ENCODE results near the gene ATXN7L1.

DNA sequence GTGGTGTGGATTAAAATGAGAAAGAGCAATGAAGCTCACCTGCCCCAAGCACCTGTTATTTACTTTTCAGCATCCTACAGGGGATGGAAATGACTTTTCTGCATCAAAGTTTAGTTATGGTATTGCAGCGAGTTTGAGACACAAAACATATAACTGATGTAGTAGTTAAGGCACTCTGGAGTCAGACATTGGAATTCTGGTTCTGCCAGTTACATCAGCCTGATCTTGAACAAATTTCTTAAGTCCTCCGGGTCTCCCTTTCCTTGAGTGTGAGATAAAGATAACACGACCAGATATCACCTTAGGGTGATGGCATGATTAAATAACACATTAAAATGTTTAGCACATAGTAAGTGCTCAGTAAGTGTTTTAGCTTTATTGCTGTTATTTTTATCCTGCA, 97.4 kb downstream of the ATXN7L1 start:
- TF ChIP-seq CTCF (conservative IDR thresholded peaks at IDR 0.05; ENCODE audit: low read length), result no peak
- no peak for TF ChIP-seq EZH2phosphoT487 (IDR thresholded peaks at IDR 0.05; ENCODE audit: borderline replicate concordance, low read depth, low read length)

Measured in OCI-LY7 (cell line).